Tongue (tissue), 2 donors: ENCODE measurements around the gene LRRC72. TPM values are rescaled to one million over a fixed set of nuclear protein-coding genes. Genes with fewer than 3 reads are reported as not detected.
"Not testable (repeated sequence)": the region's sequence is repeated elsewhere in the genome, so short reads cannot be mapped to it uniquely, and the experiment has no call there.

Experiments
- DNase-seq: peaks from one replicate; pipeline ENCODE4 v3.0.0-alpha.2; 2015
- total RNA-seq: library from RNA; depleted of rRNA; stranded (reverse); fragments of >200 nt; gene quantifications from one replicate; pipeline ENCODE4 v1.2.3, GENCODE V29; 2014

LRRC72 gene
- total RNA-seq, 1 donor from 2014 or later: not detected

GRCh38 chr7:16529697-16530096, 3.1 kb downstream of the LRRC72 start:
- DNase-seq: no peak

GRCh38 chr7:16531707-16532106, 5.1 kb downstream of the LRRC72 start:
- no peak for DNase-seq

- no peak for DNase-seq
Observed at GRCh38 chr7:16532272-16532671, 5.6 kb downstream of the LRRC72 start.

- DNase-seq: no peak
Observed at GRCh38 chr7:16535500-16535899, 8.9 kb downstream of the LRRC72 start.

- not testable (repeated sequence) for DNase-seq
Observed at GRCh38 chr7:16540559-16540958, 13.9 kb downstream of the LRRC72 start.

- DNase-seq: no peak
Observed at GRCh38 chr7:16542401-16542800, 15.8 kb downstream of the LRRC72 start.

GRCh38 chr7:16543456-16543855, 16.8 kb downstream of the LRRC72 start:
- no peak for DNase-seq

- no peak for DNase-seq
Observed at GRCh38 chr7:16546921-16547505, 20.4 kb downstream of the LRRC72 start.

- DNase-seq: no peak
Observed at GRCh38 chr7:16548428-16548827, 21.8 kb downstream of the LRRC72 start.

- no peak for DNase-seq
Observed at GRCh38 chr7:16550671-16551070, 24.0 kb downstream of the LRRC72 start.

- no peak for DNase-seq
Observed at GRCh38 chr7:16554518-16555236, 28.1 kb downstream of the LRRC72 start.

- DNase-seq: no peak
Observed at GRCh38 chr7:16556359-16556758, 29.7 kb downstream of the LRRC72 start.

GRCh38 chr7:16558761-16559302, 32.2 kb downstream of the LRRC72 start:
- no peak for DNase-seq

GRCh38 chr7:16559497-16560179, 33.0 kb downstream of the LRRC72 start:
- DNase-seq: no peak

- DNase-seq: no peak
Observed at GRCh38 chr7:16561943-16562342, 35.3 kb downstream of the LRRC72 start.

GRCh38 chr7:16562456-16563220, 36.0 kb downstream of the LRRC72 start:
- no peak for DNase-seq

- DNase-seq: no peak
Observed at GRCh38 chr7:16563281-16564022, 36.8 kb downstream of the LRRC72 start.

- no peak for DNase-seq
Observed at GRCh38 chr7:16564023-16564380, 37.4 kb downstream of the LRRC72 start.

GRCh38 chr7:16564909-16565426, 38.3 kb downstream of the LRRC72 start:
- peak; percentile 76 for DNase-seq

- DNase-seq: no peak
Observed at GRCh38 chr7:16571941-16572340, 45.3 kb downstream of the LRRC72 start.

GRCh38 chr7:16579216-16579615, 52.6 kb downstream of the LRRC72 start:
- no peak for DNase-seq

- DNase-seq: no peak
Observed at GRCh38 chr7:16581286-16581685, 54.7 kb downstream of the LRRC72 start.
